ENCODE measurements around the gene CCDC60. TPM values are rescaled to one million over a fixed set of nuclear protein-coding genes. Genes with fewer than 3 reads are reported as not detected.

Gene CCDC60
- total and polyA plus RNA-seq, 8 donors = not detected

GRCh38 chr12:119565404-119565803 is 230.9 kb downstream of the CCDC60 start:
- FAIRE-seq (no peak), ATAC-seq (no peak), DNase-seq (no peak)
- Histone ChIP-seq H3K27me3 (no peaks in the 10 kb centered on the region), H3K4me1 (no peaks in the 10 kb centered on the region), H3K27ac (no peak overlapping the region), H3K4me3 (no peak overlapping the region), H3K9me3 (no peaks in the 10 kb centered on the region), H3K36me3 (no peaks in the 10 kb centered on the region)
- intact Hi-C loops (cut with DNase I) = no loop called here
- WGBS, 2 donors = 79 to 84% methylated on average over 3 of the region's 3 CpGs
- TF ChIP-seq CTCF (IDR thresholded peaks at IDR 0.05) = no peak

- no peaks in the 10 kb centered on the region for H3K9me3 ChIP-seq
- H3K4me3 ChIP-seq = no peak overlapping the region
- no peaks in the 10 kb centered on the region for H3K36me3 ChIP-seq
- no peaks in the 10 kb centered on the region for H3K4me1 ChIP-seq
- TF ChIP-seq CTCF (IDR thresholded peaks at IDR 0.05) = no peak
- WGBS, 2 donors = 49 to 64% methylated on average over 6 of the region's 6 CpGs
- DNase-seq (no peak), ATAC-seq (no peak), FAIRE-seq (no peak)
- intact Hi-C loops (cut with DNase I) = no loop called here
- no peaks in the 10 kb centered on the region for H3K27me3 ChIP-seq
- no peak overlapping the region for H3K27ac ChIP-seq
Observed at GRCh38 chr12:119570771-119571170, 236.2 kb downstream of the CCDC60 start.

- WGBS, 2 donors = 72 to 81% methylated on average over 1 of the region's 1 CpG
- TF ChIP-seq CTCF (IDR thresholded peaks at IDR 0.05) = no peak
- ATAC-seq = no peak
- Histone ChIP-seq H3K27me3 (no peaks in the 10 kb centered on the region), H3K4me1 (no peaks in the 10 kb centered on the region), H3K9me3 (no peaks in the 10 kb centered on the region), H3K36me3 (no peaks in the 10 kb centered on the region), H3K4me3 (no peak overlapping the region), H3K27ac (no peak overlapping the region)
- intact Hi-C loops (cut with DNase I) = no loop called here
- DNase-seq = no peak
- no peak for FAIRE-seq
Observed at GRCh38 chr12:119573086-119573485, 238.6 kb downstream of the CCDC60 start.

GRCh38 chr12:119574255-119574654 is 239.7 kb downstream of the CCDC60 start:
- no peak for FAIRE-seq
- H3K4me1 ChIP-seq = no peaks in the 10 kb centered on the region

More at GRCh38 chr12:119574255-119574654, 239.7 kb downstream of the CCDC60 start:
- Histone ChIP-seq H3K27me3 (no peaks in the 10 kb centered on the region), H3K36me3 (no peaks in the 10 kb centered on the region), H3K4me3 (no peak overlapping the region), H3K27ac (no peak overlapping the region), H3K9me3 (no peaks in the 10 kb centered on the region)
- no peak for TF ChIP-seq CTCF (IDR thresholded peaks at IDR 0.05)
- WGBS, 2 donors = 63 to 64% methylated on average over 1 of the region's 1 CpG
- ATAC-seq (no peak), DNase-seq (no peak)
- intact Hi-C loops (cut with DNase I) = no loop called here
